GM12892 (cell line): ENCODE data around the gene C16orf87.

Experiments used
- DNase-seq: peaks from one replicate; pipeline ENCODE4 v3.0.0; 2011; ENCODE audit not compliant: insufficient read length
- FAIRE-seq: peaks from 2 replicates; lab custom pipeline; 2011; peaks lifted over from hg19 to GRCh38; lab: Jason Lieb, UNC
- POLR2A ChIP-seq: IDR thresholded peaks from 2 replicates; pipeline ENCODE4 v1.6.1; 2011; ENCODE audit warnings: low read depth, low read length, control low read depth
- POLR2AphosphoS5 ChIP-seq: IDR thresholded peaks from 2 replicates; pipeline ENCODE4 v1.6.1; 2011; ENCODE audit warnings: low read depth, low read length, control low read depth
- TAF1 ChIP-seq: IDR thresholded peaks from 2 replicates; pipeline ENCODE4 v1.6.1; 2011; ENCODE audit warnings: low read depth, mild to moderate bottlenecking, control low read depth, low read length, borderline replicate concordance

The C16orf87 gene

DNA sequence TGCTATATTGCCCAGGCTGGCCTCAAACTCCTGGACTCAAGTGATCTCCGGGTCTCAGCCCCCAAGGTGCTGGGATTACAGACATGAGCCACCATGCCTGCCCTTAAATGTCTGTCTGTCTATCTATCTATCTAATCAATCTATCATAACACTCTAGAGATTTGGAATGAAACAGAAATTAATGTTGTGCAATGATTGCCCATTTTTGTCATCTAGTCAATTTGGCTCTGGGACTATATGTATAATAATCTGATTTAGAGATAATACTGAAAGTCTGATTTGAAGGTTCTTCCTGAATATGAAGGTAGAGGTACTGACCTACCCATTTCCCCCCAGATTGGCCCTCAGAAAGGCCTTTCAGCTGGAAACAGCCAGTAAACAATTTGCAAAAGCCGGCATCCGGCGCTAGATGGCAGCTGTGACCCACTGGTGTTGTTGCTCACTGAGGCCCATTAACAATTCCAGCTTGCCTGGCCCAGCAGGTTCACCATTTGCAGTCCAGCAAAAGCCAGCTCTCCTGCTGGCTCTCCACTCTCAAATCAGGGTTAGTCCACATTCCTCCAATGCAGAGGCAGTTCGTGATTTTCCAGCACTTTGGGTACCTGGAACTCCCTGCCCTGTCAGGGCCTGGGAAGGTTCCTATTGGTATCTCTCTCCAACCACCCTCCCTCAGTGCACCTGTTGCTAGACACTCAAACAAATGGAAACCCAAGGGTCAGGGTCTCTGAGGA lies 22.9 kb upstream of the C16orf87 start:
- peak; percentile 76 for FAIRE-seq
- DNase-seq: peak; percentile 45
- TF ChIP-seq POLR2A (no peak), TAF1 (no peak), POLR2AphosphoS5 (no peak)

GRCh38 chr16:46852130-46852529 lies 21.1 kb upstream of the C16orf87 start:
- FAIRE-seq (no peak), DNase-seq (no peak)
- no peak for TF ChIP-seq TAF1
- no peak for TF ChIP-seq POLR2AphosphoS5
- TF ChIP-seq POLR2A: no peak

GRCh38 chr16:46850619-46851555 lies 19.9 kb upstream of the C16orf87 start:
- TF ChIP-seq TAF1: no peak
- TF ChIP-seq POLR2A: no peak
- TF ChIP-seq POLR2AphosphoS5: no peak
- DNase-seq: no peak
- FAIRE-seq: no peak

- TF ChIP-seq TAF1: no peak
- TF ChIP-seq POLR2AphosphoS5: no peak
- no peak for FAIRE-seq
These were observed 18.1 kb upstream of the C16orf87 start for GRCh38 chr16:46848768-46849764.

DNA sequence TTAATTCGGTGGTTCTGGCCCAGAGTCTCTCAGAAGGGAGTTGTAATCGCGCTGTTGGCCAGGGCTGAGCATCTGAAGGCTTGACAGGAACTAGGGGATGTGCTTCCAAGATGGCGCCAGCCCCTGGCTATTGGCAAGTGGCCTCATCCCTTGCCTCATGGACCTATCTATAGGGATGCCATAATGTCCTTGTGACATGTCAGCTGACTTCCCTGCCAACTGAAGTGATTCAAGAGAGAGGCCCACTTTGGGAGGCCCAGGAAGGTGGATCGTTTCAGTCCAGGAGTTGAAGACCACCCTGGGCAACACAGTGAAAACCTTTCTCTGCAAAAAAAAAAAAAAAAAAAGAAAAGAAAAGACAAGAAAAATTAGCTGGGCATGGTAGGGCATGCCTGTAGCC lies 15.0 kb upstream of the C16orf87 start:
- FAIRE-seq (no peak), DNase-seq (no peak)
- TF ChIP-seq TAF1: no peak
- TF ChIP-seq POLR2AphosphoS5: no peak
- TF ChIP-seq POLR2A: no peak

More at GRCh38 chr16:46848768-46849764, 18.1 kb upstream of the C16orf87 start:
- no peak for DNase-seq

DNA sequence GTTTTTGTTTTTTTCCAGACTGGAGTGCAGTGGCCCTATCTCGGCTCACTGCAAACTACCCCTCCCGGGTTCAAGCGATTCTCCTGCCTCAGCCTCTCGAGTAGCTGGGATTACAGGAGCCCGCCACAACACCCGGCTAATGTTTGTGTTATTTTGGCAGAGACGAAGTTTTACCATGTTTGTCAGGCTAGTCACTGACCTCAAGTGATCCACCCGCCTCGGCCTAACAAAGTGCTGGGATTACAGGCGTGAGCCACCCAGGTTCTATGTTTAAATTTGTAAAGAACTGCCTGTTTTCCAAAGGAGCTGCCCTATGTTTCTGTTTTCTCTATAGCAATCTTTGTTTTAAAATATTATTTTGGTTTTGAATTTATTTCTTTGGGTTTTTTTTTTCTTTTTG lies 13.8 kb upstream of the C16orf87 start:
- DNase-seq: no peak
- no peak for FAIRE-seq
- TF ChIP-seq TAF1 (no peak), POLR2A (no peak), POLR2AphosphoS5 (no peak)

GRCh38 chr16:46843898-46844642 lies 13.1 kb upstream of the C16orf87 start:
- no peak for DNase-seq
- no peak for FAIRE-seq
- TF ChIP-seq TAF1 (no peak), POLR2AphosphoS5 (no peak), POLR2A (no peak)

DNA sequence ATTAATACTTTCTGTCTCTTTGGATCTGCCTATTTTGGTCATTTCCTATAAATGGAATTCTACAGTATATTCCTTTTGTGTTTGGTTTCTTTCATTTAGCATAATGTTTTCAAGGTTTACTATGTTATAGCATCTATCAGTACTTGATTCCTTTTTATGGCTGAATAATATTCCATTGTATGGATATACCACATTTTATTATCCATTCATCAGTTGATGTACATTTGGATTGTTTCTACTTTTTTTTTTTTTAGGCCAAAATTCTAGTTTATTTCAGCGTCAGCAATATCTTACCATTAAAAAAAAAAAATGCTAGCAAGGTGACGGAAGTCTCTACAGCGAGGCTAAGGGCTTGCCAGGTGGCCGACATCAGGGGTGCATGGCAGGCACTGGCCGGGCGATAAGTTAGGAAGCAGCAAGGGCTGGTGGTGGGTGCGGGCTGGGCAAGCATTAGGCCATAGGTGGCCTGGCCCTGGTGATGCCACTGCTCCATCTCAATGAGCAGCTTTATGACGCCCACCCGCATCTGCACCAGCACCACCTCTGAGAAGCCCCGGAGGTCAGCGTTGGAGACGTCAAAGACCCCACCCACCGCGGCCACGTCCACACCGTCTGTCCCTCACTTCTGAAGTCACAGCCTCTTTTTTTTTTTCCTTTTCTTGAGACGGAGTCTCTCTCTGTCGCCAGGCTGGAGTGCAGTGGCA lies 11.4 kb upstream of the C16orf87 start:
- FAIRE-seq (no peak), DNase-seq (no peak)
- TF ChIP-seq TAF1 (no peak), POLR2A (no peak), POLR2AphosphoS5 (no peak)

DNA sequence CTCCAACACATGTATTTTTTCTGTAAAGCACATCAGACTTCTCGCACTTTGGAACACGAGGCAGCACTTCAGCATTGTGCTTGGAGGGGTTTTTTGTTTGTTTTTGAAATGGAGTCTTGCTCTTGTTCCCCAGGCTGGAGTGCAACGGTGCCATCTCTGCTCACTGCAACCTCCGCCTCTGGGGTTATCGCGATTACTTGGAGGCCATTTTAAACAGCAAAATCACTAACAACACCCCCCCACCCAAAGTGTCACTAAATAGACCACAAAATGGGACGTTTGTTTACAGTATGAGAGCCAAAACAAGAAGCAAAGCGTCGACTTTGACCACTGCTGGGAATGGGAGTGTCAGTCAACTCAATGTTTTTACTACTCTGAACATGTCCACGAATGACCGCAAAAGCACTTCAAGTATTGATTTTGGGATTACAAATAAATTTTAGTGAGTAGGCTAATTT lies 9.0 kb upstream of the C16orf87 start:
- TF ChIP-seq TAF1: no peak
- TF ChIP-seq POLR2AphosphoS5: no peak
- no peak for TF ChIP-seq POLR2A
- FAIRE-seq (no peak), DNase-seq (no peak)
